Calu3 (cell line): ENCODE data around the gene SCAPER. TPM values are rescaled to one million over a fixed set of nuclear protein-coding genes. Genes with fewer than 3 reads are reported as not detected.

Source experiments
- BruUV-seq: library from RNA; stranded (reverse); fragments of 400-500 nt; replicated peaks from 2 replicates; lab custom pipeline; 2021; lab: Mats Ljungman, UMichigan
- CTCF ChIA-PET: fragments of 300-600 bp; sonication (Branson Sonifier 250); formaldehyde crosslinking; loops from one replicate; lab custom pipeline; 2022; ENCODE audit warnings: antibody characterized with exemption; lab: Charles Lee
- DNase-seq: peaks from one replicate; pipeline ENCODE4 v3.0.0; 2022
- H3K27ac Mint-ChIP-seq: one replicate; pipeline ENCODE4 v1.8.0; 2022; ENCODE audit warnings: mixed read lengths; ENCODE audit not compliant: unreplicated experiment
- H3K27me3 Mint-ChIP-seq: one replicate; pipeline ENCODE4 v1.8.0; 2022; ENCODE audit warnings: mixed read lengths; ENCODE audit not compliant: unreplicated experiment
- H3K36me3 Mint-ChIP-seq: one replicate; pipeline ENCODE4 v1.8.0; 2022; ENCODE audit warnings: mild to moderate bottlenecking, moderate library complexity, mixed read lengths; ENCODE audit not compliant: insufficient read depth, unreplicated experiment
- H3K4me1 Mint-ChIP-seq: one replicate; pipeline ENCODE4 v1.8.0; 2022; ENCODE audit warnings: mild to moderate bottlenecking, low read depth, mixed read lengths; ENCODE audit not compliant: unreplicated experiment
- H3K4me3 Mint-ChIP-seq: one replicate; pipeline ENCODE4 v1.8.0; 2022; ENCODE audit warnings: mild to moderate bottlenecking, low read depth, moderate library complexity, mixed read lengths; ENCODE audit not compliant: unreplicated experiment
- H3K9me3 Mint-ChIP-seq: one replicate; pipeline ENCODE4 v1.8.0; 2022; ENCODE audit warnings: low read depth, mixed read lengths; ENCODE audit not compliant: unreplicated experiment
- CTCF ChIP-seq: fragments of 200-600 bp; IDR thresholded peaks from one replicate; pipeline ENCODE4 v1.8.0; 2022; ENCODE audit warnings: antibody characterized with exemption; ENCODE audit not compliant: unreplicated experiment
- intact Hi-C: fragments of 100-400 bp; cut with micrococcal nuclease; formaldehyde crosslinking; loops from one replicate; pipeline ENCODE4 v1.10.0; 2022; ENCODE audit not compliant: unreplicated experiment
- total RNA-seq: library from RNA; stranded (reverse); gene quantifications from 2 replicates; pipeline ENCODE4 v1.2.3, GENCODE V29; 2022

The SCAPER gene
- total RNA-seq, 1 experiment from 2014 or later, result 34.8 TPM

- intact Hi-C loops, result no loop called here
- Mint-ChIP-seq H3K4me1 (no peaks in the 10 kb centered on the region), H3K27me3 (no peaks in the 10 kb centered on the region), H3K9me3 (no peaks in the 10 kb centered on the region), H3K4me3 (no peak overlapping the region), H3K36me3 (no peaks in the 10 kb centered on the region), H3K27ac (no peak overlapping the region)
- no TSS peak for BruUV-seq
- TF ChIP-seq CTCF, result no peak
- CTCF ChIA-PET, result interaction anchor here (1.0 kb wide), 1 partner anchor 19 kb away, joined by 3 read pairs; no protein-coding TSS in a partner anchor
- no peak for DNase-seq
These were observed 537.0 kb downstream of the SCAPER start for GRCh38 chr15:76368122-76368621.

GRCh38 chr15:76366714-76367113 is 538.4 kb downstream of the SCAPER start:
- Mint-ChIP-seq H3K4me3 (no peak overlapping the region), H3K27me3 (no peaks in the 10 kb centered on the region), H3K4me1 (no peaks in the 10 kb centered on the region), H3K36me3 (no peaks in the 10 kb centered on the region), H3K27ac (no peak overlapping the region), H3K9me3 (no peaks in the 10 kb centered on the region)
- intact Hi-C loops, result no loop called here
- CTCF ChIA-PET, result no interaction called here
- no peak for TF ChIP-seq CTCF
- BruUV-seq, result no TSS peak
- DNase-seq, result no peak

- no peaks in the 10 kb centered on the region for H3K4me1 Mint-ChIP-seq
- no peak overlapping the region for H3K27ac Mint-ChIP-seq
- H3K4me3 Mint-ChIP-seq, result no peak overlapping the region
- no peaks in the 10 kb centered on the region for H3K9me3 Mint-ChIP-seq
- TF ChIP-seq CTCF, result no peak
- H3K27me3 Mint-ChIP-seq, result no peaks in the 10 kb centered on the region
- no peaks in the 10 kb centered on the region for H3K36me3 Mint-ChIP-seq
- intact Hi-C loops, result no loop called here
- CTCF ChIA-PET, result no interaction called here
- no peak for DNase-seq
- no TSS peak for BruUV-seq
These were observed 541.9 kb downstream of the SCAPER start for GRCh38 chr15:76363251-76363650.

GRCh38 chr15:76360416-76360815 is 544.7 kb downstream of the SCAPER start:
- no peak overlapping the region for H3K27ac Mint-ChIP-seq
- no peaks in the 10 kb centered on the region for H3K9me3 Mint-ChIP-seq
- no peak for DNase-seq
- intact Hi-C loops, result no loop called here
- no peaks in the 10 kb centered on the region for H3K36me3 Mint-ChIP-seq
- BruUV-seq, result no TSS peak
- no peaks in the 10 kb centered on the region for H3K4me1 Mint-ChIP-seq
- H3K27me3 Mint-ChIP-seq, result no peaks in the 10 kb centered on the region
- no peak overlapping the region for H3K4me3 Mint-ChIP-seq
- TF ChIP-seq CTCF, result no peak
- CTCF ChIA-PET, result interaction anchor here (0.6 kb wide), 1 partner anchor 637 kb away, joined by 3 read pairs; a partner anchor contains a TSS
